ENCODE results near the gene PCDHGB5. TPM values are rescaled to one million over a fixed set of nuclear protein-coding genes. Genes with fewer than 3 reads are reported as not detected.

PCDHGB5 gene
- total and polyA plus RNA-seq, 2 donors = 1.1 to 1.6 TPM

DNA sequence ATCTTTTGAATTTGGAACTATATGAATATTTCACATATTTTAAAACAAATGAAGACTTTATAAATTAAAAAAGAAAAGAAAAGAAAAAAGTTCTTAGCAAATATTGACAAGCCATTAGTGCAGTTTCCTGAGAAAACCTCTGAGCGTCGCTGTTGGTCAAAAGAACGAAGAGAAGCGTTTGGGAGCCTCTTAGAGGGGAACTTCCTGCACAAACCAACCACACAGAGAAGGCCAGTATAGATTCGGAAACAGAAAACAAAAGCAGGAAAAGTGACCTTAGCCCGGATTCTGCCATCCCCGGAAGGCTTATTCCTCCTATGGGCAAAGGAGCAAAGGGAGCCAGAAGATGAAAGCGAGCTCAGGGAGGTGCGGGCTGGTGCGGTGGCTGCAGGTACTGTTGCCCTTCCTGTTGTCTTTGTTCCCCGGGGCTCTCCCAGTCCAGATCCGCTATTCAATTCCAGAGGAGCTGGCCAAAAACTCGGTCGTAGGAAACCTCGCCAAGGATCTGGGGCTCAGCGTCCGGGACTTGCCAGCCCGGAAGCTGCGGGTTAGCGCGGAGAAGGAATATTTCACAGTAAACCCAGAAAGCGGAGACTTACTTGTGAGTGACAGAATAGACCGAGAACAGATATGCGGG lies 37.8 kb upstream of the PCDHGB5 start, which contains the start of gene PCDHGB2:
TSS of gene PCDHGB2 (plus strand) at position 205 of the 637 bp plus-strand sequence. CDS start at position 347, 142 bp downstream.
- peaks cover 27 to 44% of the 10 kb centered on the region in 2 donors for H3K9me3 ChIP-seq (ENCODE audit: control insufficient read depth in 2 of 2, insufficient read depth in 1 of 2, low read length in 1 of 2)
- 24% methylated on average over 24 of the region's 24 CpGs for WGBS
- H3K4me1 ChIP-seq (ENCODE audit: control insufficient read depth in 2 of 2, insufficient read depth in 2 of 2, low read length in 2 of 2) = peaks cover 0 to 3% of the 10 kb centered on the region in 2 donors
- H3K27ac ChIP-seq (ENCODE audit: low read depth in 1 of 2, low read length in 1 of 2) = no peak within 1 kb of the TSS
- peak within 1 kb of the TSS; percentile 28 to 38 for H3K4me3 ChIP-seq (ENCODE audit: low read length in 2 of 2)
- H3K36me3 ChIP-seq (ENCODE audit: control insufficient read depth in 2 of 2, insufficient read depth in 2 of 2, low read length in 1 of 2) = no peaks in the 10 kb centered on the region
- DNase-seq (ENCODE audit: low read depth in 6 of 9, low spot score in 9 of 9) = peak in 4 of 9 donors; percentile 8 to 52 (median 20)
- peaks cover 13 to 62% of the 10 kb centered on the region in 2 donors for H3K27me3 ChIP-seq (ENCODE audit: control insufficient read depth in 2 of 2, insufficient read depth in 1 of 2, low read length in 1 of 2)

DNA sequence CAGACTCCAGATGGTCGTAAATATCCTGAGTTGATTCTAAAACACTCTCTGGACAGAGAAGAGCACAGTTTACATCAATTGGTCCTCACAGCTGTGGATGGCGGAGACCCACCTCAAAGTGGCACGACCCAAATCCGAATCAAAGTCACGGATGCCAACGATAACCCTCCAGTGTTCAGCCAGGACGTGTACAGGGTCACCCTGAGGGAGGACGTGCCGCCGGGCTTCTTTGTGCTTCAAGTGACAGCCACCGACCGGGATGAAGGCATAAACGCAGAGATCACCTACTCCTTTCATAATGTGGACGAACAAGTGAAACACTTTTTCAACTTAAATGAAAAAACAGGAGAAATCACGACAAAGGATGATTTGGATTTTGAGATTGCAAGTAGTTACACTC lies 37.1 kb upstream of the PCDHGB5 start:
- no peak overlapping the region for H3K27ac ChIP-seq (ENCODE audit: low read depth in 1 of 2, low read length in 1 of 2)
- 45% methylated on average over 15 of the region's 15 CpGs for WGBS
- DNase-seq (ENCODE audit: low read depth in 6 of 9, low spot score in 9 of 9) = no peak
- peaks cover 0 to 3% of the 10 kb centered on the region in 2 donors for H3K4me1 ChIP-seq (ENCODE audit: control insufficient read depth in 2 of 2, insufficient read depth in 2 of 2, low read length in 2 of 2)
- H3K27me3 ChIP-seq (ENCODE audit: control insufficient read depth in 2 of 2, insufficient read depth in 1 of 2, low read length in 1 of 2) = peaks cover 13 to 62% of the 10 kb centered on the region in 2 donors
- H3K36me3 ChIP-seq (ENCODE audit: control insufficient read depth in 2 of 2, insufficient read depth in 2 of 2, low read length in 1 of 2) = no peaks in the 10 kb centered on the region
- no peak overlapping the region for H3K4me3 ChIP-seq (ENCODE audit: low read length in 2 of 2)
- peaks cover 25 to 39% of the 10 kb centered on the region in 2 donors for H3K9me3 ChIP-seq (ENCODE audit: control insufficient read depth in 2 of 2, insufficient read depth in 1 of 2, low read length in 1 of 2)

DNA sequence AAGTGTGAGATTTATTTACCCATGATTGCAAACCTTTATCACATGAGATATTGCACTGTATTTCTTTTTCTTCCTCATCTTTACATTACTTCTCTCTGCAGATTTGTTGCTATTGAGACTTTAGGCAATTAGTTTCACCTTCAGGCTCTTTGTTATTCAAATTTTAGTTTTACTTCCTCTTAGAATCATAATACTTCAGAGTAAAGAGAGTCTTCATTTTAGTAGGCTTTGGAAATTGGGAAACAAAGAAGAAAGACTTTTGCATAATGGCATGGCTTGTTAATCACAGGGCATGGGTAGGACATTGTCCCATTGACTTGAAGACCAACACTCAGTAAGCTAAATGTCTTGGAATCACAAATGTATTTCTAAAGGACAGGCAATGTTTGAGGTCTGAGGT lies 35.0 kb upstream of the PCDHGB5 start:
- DNase-seq (ENCODE audit: low read depth in 6 of 9, low spot score in 9 of 9) = no peak

DNA sequence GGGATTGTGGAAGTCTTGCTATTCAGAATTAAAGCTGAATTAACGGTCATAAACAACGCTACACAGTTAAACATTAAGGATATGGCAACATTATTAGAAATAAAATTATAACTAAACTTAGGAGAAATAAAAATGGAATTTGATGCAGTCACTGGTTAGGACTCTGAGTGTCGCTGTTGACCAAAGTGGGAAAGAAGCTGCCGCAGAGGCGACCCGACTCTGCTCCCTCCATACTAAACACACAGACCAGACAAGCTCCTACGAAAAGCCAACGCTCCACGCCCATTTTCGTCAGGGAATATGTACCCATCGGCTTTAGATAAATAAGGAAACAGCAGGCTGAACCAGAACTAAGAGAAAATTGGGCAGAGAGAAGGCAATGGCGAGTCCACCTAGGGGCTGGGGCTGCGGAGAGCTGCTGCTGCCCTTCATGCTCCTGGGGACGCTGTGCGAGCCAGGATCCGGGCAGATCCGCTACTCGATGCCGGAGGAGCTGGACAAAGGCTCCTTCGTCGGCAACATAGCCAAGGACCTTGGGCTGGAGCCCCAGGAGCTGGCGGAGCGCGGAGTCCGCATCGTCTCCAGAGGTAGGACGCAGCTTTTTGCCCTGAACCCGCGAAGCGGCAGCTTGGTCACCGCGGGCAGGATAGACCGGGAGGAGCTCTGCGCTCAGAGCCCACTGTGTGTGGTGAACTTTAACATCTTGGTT lies 33.6 kb upstream of the PCDHGB5 start, which contains the start of gene PCDHGA5:
TSS of gene PCDHGA5 (plus strand) at position 211 of the 709 bp plus-strand sequence. CDS start at position 380, 169 bp downstream.
- Histone ChIP-seq H3K4me1 (ENCODE audit: control insufficient read depth in 2 of 2, insufficient read depth in 2 of 2, low read length in 2 of 2) (peaks cover 0 to 3% of the 10 kb centered on the region in 2 donors), H3K27ac (ENCODE audit: low read depth in 1 of 2, low read length in 1 of 2) (no peak within 1 kb of the TSS), H3K36me3 (ENCODE audit: control insufficient read depth in 2 of 2, insufficient read depth in 2 of 2, low read length in 1 of 2) (no peaks in the 10 kb centered on the region), H3K27me3 (ENCODE audit: control insufficient read depth in 2 of 2, insufficient read depth in 1 of 2, low read length in 1 of 2) (peaks cover 13 to 62% of the 10 kb centered on the region in 2 donors), H3K9me3 (ENCODE audit: control insufficient read depth in 2 of 2, insufficient read depth in 1 of 2, low read length in 1 of 2) (peaks cover 24 to 37% of the 10 kb centered on the region in 2 donors), H3K4me3 (ENCODE audit: low read length in 2 of 2) (no peak within 1 kb of the TSS)
- DNase-seq (ENCODE audit: low read depth in 6 of 9, low spot score in 9 of 9) = no peak
- 29% methylated on average over 34 of the region's 34 CpGs for WGBS

More for the DNA sequence above, 35.0 kb upstream of the PCDHGB5 start:
- H3K27me3 ChIP-seq (ENCODE audit: control insufficient read depth in 2 of 2, insufficient read depth in 1 of 2, low read length in 1 of 2) = peaks cover 13 to 62% of the 10 kb centered on the region in 2 donors
- no peak overlapping the region for H3K27ac ChIP-seq (ENCODE audit: low read depth in 1 of 2, low read length in 1 of 2)
- peaks cover 0 to 3% of the 10 kb centered on the region in 2 donors for H3K4me1 ChIP-seq (ENCODE audit: control insufficient read depth in 2 of 2, insufficient read depth in 2 of 2, low read length in 2 of 2)
- H3K36me3 ChIP-seq (ENCODE audit: control insufficient read depth in 2 of 2, insufficient read depth in 2 of 2, low read length in 1 of 2) = no peaks in the 10 kb centered on the region
- no peak overlapping the region for H3K4me3 ChIP-seq (ENCODE audit: low read length in 2 of 2)
- peaks cover 24 to 37% of the 10 kb centered on the region in 2 donors for H3K9me3 ChIP-seq (ENCODE audit: control insufficient read depth in 2 of 2, insufficient read depth in 1 of 2, low read length in 1 of 2)

DNA sequence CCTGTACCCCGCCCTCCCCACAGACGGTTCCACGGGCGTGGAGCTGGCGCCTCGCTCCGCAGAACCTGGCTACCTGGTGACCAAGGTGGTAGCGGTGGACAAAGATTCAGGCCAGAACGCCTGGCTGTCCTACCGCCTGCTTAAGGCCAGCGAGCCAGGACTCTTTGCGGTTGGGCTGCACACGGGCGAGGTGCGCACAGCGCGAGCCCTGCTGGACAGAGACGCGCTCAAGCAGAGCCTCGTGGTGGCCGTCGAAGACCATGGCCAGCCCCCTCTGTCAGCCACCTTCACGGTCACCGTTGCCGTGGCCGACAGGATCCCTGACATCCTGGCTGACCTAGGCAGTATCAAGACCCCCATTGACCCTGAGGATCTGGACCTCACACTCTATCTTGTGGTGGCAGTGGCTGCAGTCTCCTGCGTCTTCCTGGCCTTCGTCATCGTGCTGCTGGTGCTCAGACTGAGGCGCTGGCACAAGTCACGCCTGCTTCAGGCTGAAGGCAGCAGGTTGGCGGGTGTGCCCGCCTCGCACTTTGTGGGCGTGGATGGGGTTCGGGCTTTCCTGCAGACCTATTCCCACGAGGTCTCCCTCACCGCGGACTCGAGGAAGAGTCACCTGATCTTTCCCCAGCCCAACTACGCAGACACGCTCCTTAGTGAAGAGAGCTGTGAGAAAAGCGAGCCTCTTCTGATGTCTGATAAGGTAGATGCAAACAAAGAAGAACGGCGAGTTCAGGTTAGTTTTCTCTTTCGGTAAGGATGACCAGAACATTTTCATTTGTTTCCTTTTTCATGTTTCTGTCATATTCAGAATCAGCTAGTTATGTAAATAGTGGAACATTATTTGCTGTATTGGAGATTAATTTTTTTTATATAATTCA lies 31.5 kb upstream of the PCDHGB5 start:
- Histone ChIP-seq H3K4me3 (ENCODE audit: low read length in 2 of 2) (no peak overlapping the region), H3K36me3 (ENCODE audit: control insufficient read depth in 2 of 2, insufficient read depth in 2 of 2, low read length in 1 of 2) (no peaks in the 10 kb centered on the region), H3K4me1 (ENCODE audit: control insufficient read depth in 2 of 2, insufficient read depth in 2 of 2, low read length in 2 of 2) (no peaks in the 10 kb centered on the region), H3K27me3 (ENCODE audit: control insufficient read depth in 2 of 2, insufficient read depth in 1 of 2, low read length in 1 of 2) (peaks cover 10 to 65% of the 10 kb centered on the region in 2 donors), H3K9me3 (ENCODE audit: control insufficient read depth in 2 of 2, insufficient read depth in 1 of 2, low read length in 1 of 2) (peaks cover 19 to 43% of the 10 kb centered on the region in 2 donors), H3K27ac (ENCODE audit: low read depth in 1 of 2, low read length in 1 of 2) (no peak overlapping the region)
- DNase-seq (ENCODE audit: low read depth in 6 of 9, low spot score in 9 of 9) = no peak
- 41% methylated on average over 46 of the region's 46 CpGs for WGBS

DNA sequence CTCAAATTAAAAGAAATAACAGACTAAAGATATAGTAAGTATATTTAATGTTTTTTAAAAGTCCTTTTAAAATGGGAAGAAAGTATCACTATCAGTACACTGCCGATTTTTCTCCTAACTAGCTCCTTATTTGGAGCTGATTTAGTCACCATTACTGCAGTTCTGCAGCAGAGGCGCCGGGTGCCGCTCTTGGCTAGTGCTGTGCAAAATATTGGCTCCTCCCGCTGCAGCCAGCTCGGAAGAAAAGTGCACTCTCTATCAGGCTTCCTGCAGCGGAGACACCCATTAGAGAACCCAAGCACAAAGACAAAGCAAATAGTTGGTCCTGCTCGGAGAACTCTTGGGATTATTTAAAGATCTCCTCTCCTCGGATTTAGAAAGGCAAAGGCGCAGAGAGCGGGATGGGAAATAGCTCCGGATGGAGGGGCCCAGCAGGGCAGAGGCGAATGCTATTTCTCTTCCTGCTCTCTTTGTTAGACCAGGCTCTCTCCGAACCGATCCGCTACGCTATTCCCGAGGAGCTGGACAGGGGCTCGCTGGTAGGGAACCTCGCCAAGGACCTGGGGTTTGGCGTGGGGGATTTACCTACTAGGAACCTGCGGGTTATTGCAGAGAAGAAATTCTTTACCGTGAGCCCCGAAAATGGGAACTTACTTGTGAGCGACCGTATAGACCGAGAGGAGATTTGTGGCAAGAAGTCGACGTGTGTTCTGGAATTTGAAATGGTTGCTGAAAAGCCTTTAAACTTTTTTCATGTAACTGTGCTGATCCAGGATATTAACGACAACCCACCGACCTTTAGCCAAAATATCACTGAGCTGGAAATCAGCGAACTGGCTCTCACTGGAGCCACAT lies 27.5 kb upstream of the PCDHGB5 start, which contains the start of gene PCDHGB3:
TSS of gene PCDHGB3 (plus strand) at position 249 of the 855 bp plus-strand sequence. CDS start at position 402, 153 bp downstream.
- peak within 1 kb of the TSS; percentile 12 to 19 for H3K4me3 ChIP-seq (ENCODE audit: low read length in 2 of 2)
- WGBS = 18% methylated on average over 32 of the region's 32 CpGs
- H3K27ac ChIP-seq (ENCODE audit: low read depth in 1 of 2, low read length in 1 of 2) = no peak within 1 kb of the TSS
- peak in 1 of 9 donors; percentile 39 for DNase-seq (ENCODE audit: low read depth in 6 of 9, low spot score in 9 of 9)
- no peaks in the 10 kb centered on the region for H3K36me3 ChIP-seq (ENCODE audit: control insufficient read depth in 2 of 2, insufficient read depth in 2 of 2, low read length in 1 of 2)
- H3K27me3 ChIP-seq (ENCODE audit: control insufficient read depth in 2 of 2, insufficient read depth in 1 of 2, low read length in 1 of 2) = peaks cover 0 to 68% of the 10 kb centered on the region in 2 donors
- H3K9me3 ChIP-seq (ENCODE audit: control insufficient read depth in 2 of 2, insufficient read depth in 1 of 2, low read length in 1 of 2) = peaks cover 16 to 49% of the 10 kb centered on the region in 2 donors
- H3K4me1 ChIP-seq (ENCODE audit: control insufficient read depth in 2 of 2, insufficient read depth in 2 of 2, low read length in 2 of 2) = no peaks in the 10 kb centered on the region

DNA sequence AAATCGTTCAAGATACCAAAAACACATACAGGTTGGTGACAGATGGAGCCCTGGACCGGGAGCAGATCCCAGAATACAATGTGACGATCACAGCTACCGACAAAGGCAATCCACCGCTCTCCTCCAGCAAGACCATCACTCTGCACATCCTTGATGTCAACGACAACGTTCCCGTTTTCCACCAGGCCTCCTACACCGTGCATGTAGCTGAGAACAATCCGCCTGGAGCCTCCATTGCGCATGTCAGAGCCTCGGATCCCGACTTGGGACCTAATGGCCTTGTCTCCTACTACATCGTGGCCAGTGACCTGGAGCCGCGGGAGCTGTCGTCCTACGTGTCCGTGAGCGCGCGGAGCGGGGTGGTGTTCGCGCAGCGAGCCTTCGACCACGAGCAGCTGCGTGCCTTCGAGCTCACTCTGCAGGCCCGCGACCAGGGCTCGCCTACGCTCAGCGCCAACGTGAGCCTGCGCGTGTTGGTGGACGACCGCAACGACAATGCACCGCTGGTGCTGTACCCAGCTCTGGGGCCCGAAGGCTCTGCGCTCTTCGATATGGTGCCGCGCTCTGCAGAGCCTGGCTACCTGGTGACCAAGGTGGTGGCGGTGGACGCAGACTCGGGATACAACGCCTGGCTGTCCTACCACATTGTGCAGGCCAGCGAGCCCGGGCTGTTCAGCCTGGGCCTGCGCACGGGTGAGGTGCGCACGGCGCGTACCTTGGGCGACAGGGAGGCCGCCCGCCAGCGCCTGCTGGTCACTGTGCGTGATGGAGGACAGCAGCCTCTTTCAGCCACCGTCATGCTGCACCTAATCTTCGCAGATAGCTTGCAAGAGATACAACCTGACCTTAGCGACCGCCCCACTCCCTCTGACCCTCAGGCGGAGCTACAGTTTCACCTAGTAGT lies 25.9 kb upstream of the PCDHGB5 start:
- peaks cover 0 to 65% of the 10 kb centered on the region in 2 donors for H3K27me3 ChIP-seq (ENCODE audit: control insufficient read depth in 2 of 2, insufficient read depth in 1 of 2, low read length in 1 of 2)
- no peaks in the 10 kb centered on the region for H3K36me3 ChIP-seq (ENCODE audit: control insufficient read depth in 2 of 2, insufficient read depth in 2 of 2, low read length in 1 of 2)
- H3K4me3 ChIP-seq (ENCODE audit: low read length in 2 of 2) = no peak overlapping the region
- H3K27ac ChIP-seq (ENCODE audit: low read depth in 1 of 2, low read length in 1 of 2) = no peak overlapping the region
- WGBS = 44% methylated on average over 69 of the region's 69 CpGs
- no peaks in the 10 kb centered on the region for H3K4me1 ChIP-seq (ENCODE audit: control insufficient read depth in 2 of 2, insufficient read depth in 2 of 2, low read length in 2 of 2)
- peaks cover 12 to 50% of the 10 kb centered on the region in 2 donors for H3K9me3 ChIP-seq (ENCODE audit: control insufficient read depth in 2 of 2, insufficient read depth in 1 of 2, low read length in 1 of 2)
- DNase-seq (ENCODE audit: low read depth in 6 of 9, low spot score in 9 of 9) = no peak

Measured in thymus (tissue), 11 donors.